GM18526 (cell line): ENCODE results near the gene ETNK1.

Experiments used
- POLR2A ChIP-seq: IDR thresholded peaks from 3 replicates; pipeline ENCODE4 v1.6.1; 2011; ENCODE audit not compliant: insufficient read length; ENCODE audit errors: extremely low read depth

Gene ETNK1

DNA sequence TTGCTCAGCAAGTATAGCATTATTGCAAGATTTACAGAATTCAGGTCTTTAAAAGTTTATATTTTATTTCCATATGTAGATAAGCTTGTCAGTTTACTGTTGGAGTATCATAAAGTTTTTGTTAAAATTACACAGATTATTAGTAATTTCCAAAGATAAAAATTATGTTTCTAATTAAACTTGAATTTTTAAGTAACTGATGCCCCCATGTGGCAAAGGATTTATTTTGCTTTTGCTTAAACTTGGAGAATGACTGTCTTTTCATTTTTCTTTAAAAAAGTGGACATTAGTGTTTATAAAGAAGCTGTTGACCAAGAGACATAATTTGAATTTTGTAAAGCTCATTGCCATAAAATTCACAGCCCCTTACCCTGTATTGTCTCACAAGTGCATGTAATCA lies 45.8 kb downstream of the ETNK1 start:
- TF ChIP-seq POLR2A: no peak

DNA sequence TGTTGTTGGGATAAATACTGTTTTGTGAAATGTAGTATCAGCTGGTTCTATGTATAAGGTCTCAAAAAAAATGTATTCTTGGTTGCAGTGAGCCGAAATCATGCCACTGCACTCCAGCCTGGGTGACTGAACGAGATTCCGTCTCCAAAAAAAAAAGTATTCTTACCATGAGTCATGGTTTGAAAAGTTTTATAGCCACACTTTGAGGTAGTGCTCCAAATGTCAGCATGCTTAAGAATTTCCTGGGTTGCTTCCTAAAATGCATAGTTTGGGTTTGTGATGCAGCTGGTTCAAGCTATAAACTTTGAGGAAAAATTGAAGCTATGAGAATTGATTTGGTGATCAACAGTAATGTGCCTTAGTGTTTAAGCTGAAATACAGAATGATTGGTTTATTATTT lies 48.0 kb downstream of the ETNK1 start:
- no peak for TF ChIP-seq POLR2A

GRCh38 chr12:22677781-22678574 lies 53.0 kb downstream of the ETNK1 start:
- no peak for TF ChIP-seq POLR2A

DNA sequence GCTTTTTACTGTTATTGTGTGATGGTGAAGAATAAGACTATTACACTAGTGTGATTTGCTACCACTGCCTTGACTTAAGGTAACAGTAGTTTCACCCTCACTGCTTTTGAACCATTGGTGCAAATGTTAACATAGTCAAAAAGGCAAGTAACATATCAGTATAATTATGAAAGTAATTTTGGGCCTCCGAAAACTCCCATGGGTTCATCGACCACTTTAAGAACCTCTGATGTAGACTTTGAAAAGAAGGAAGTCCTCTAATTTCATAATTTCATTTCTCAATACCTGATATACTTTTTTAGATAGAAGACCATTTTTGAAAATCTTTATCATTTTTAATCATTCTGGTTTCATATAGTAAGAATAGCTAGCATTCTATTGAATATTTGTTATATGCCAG lies 57.7 kb downstream of the ETNK1 start:
- TF ChIP-seq POLR2A: no peak

GRCh38 chr12:22683131-22683530 lies 58.2 kb downstream of the ETNK1 start:
- TF ChIP-seq POLR2A: no peak

GRCh38 chr12:22684140-22685118 lies 59.5 kb downstream of the ETNK1 start:
- TF ChIP-seq POLR2A: no peak

DNA sequence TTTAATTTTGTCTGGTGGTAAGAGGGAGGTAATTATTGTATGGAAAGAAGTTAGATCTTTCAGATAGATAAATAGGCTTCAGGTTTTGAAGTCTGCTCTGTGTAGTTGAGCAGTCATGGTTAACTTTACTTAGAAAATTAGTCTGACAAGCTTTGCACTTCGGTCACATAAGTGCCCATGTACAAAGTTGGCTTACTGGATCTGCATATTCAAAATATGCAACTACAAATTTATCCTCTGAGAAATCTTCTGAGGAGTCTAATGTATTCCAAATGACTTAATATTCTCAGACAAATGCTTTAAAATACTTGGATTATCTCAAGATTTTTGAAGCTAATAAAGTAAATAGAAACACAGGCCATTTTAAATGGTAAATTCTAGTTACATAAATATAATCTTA lies 61.2 kb downstream of the ETNK1 start:
- TF ChIP-seq POLR2A: no peak

- no peak for TF ChIP-seq POLR2A
Observed at GRCh38 chr12:22687361-22688076, 62.5 kb downstream of the ETNK1 start.

GRCh38 chr12:22689876-22690275 lies 64.9 kb downstream of the ETNK1 start:
- no peak for TF ChIP-seq POLR2A

DNA sequence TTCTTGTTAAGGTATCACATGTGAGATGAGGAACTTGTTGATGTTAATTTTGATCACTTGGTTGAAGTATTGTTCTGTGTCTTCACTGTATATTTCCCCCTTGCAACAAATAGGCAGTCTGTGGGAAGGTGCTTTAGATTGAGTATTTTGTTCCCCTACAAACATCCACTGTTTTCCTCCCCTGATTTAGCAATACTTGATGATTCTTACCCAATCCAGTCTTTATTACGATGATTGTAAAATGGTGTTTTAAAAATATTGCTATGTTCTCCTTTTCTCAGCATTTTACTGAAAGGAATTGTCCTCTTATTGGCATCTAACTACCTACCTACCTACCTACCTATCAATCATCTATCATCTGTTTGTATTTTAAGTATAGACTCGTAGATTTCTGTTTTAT lies 66.3 kb downstream of the ETNK1 start:
- no peak for TF ChIP-seq POLR2A

- TF ChIP-seq POLR2A: no peak
Observed at GRCh38 chr12:22692964-22693555, 68.1 kb downstream of the ETNK1 start.

- no peak for TF ChIP-seq POLR2A
Observed at GRCh38 chr12:22698576-22698975, 73.6 kb downstream of the ETNK1 start.

DNA sequence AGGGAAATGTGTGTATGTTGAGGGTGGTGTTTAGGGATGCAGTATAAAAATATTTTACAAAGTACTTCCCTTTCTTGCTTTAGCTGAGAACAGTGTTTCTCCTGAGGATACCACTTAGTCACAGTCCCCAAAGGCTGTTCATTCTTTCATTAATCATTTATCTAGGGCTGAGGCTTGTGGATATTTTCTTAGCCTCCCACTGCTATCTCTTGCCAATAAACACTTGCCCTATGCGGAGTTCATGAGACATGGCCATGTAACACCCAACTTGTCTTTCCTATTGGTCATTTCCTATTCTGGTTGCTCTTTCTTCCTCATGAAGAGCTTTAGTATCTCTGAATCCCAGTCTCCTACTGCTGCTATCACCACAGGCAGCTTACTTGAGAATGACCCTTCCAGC lies 75.1 kb downstream of the ETNK1 start:
- TF ChIP-seq POLR2A: no peak

DNA sequence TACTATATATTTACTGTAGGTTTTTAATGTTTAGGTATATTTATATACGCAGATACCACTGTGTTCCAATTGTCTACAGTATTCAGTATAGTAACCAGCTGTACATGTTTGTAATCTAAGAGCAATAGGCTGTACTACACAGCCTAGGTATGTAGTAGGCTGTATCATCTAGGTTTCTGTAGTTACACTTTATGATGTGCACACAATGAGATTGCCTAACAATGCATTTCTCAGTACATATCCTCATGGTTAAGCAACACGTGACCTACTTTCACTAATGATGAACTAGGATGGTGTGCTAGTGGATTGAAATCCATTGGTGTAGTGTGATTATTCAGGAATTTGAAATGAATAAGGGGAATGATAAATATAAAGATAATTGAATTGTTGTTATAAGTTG lies 77.7 kb downstream of the ETNK1 start:
- no peak for TF ChIP-seq POLR2A

- no peak for TF ChIP-seq POLR2A
Observed at GRCh38 chr12:22709292-22709691, 84.3 kb downstream of the ETNK1 start.

DNA sequence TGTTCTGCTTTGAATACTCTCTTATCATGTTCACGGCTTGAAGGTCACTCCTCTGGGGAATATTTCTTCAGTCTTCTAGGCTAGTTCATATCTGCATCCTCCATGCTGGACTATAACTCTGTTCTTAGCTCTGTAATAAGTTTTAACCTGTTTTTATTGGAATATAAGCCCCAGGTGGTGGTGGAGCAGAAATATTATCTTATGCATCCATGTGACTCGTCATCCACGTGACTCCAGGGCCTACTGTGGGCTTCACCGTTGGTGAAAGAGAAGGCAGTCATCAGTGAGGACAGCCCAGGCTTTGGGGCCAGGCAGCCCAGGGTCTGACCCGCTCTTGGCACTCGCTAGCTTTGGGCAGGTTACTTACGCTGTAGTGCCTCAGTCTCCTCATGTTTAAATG lies 87.1 kb downstream of the ETNK1 start:
- no peak for TF ChIP-seq POLR2A

GRCh38 chr12:22715254-22715653 lies 90.3 kb downstream of the ETNK1 start:
- TF ChIP-seq POLR2A: no peak
